ENCODE measurements around the gene ABHD10. TPM values are rescaled to one million over a fixed set of nuclear protein-coding genes. Genes with fewer than 3 reads are reported as not detected.

ABHD10 gene
- 10 to 100 TPM; 45.2 to 50.7 TPM for total RNA-seq

DNA sequence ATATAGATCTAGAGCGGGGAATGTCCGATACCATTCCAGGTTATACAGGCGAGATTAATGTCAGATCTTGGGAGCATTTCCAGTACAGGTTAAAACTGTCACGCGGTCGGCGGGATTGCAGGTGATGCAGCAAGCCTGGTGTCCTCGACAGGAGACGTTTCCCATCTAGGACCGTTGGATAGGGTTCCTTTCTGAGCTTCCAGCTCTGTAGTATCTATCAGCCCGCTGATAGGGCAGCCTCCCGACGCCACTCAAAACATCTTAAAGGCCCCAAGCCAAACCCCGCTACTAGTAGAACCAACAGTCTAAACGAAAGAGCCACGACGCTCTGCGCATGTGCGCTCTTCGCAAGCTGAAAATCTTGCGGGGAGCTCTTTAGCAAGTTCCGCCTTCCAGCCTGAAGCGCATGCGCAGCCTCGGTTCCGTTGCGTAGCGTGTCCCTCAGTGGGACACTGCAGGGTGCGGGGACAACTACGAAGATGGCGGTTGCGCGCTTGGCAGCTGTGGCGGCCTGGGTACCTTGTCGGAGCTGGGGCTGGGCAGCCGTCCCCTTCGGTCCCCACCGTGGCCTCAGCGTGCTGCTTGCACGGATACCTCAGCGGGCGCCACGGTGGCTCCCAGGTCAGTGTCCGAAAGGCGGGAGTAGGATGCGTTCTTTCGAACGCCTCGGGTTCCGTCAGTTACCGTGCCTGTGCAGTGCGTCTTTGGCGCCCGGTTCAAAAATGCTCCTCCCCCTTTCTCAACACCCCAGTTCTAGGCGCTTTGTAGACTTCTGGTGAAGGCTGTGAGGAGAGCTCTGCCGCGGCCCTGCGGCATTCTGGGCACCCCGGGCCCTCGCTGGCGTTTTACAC, at the start of gene ABHD10:
ABHD10 (plus strand) TSS at position 444 of the 851 bp plus-strand sequence; CDS start at position 480, 36 bp downstream.
- Mint-ChIP-seq H3K4me1 (peaks cover 39% of the 10 kb centered on the region), H3K4me3 (peak within 1 kb of the TSS; percentile 92), H3K27ac (peak within 1 kb of the TSS; percentile 94), H3K36me3 (peaks cover 22% of the 10 kb centered on the region), H3K27me3 (no peaks in the 10 kb centered on the region), H3K9me3 (ENCODE audit: low read depth) (no peaks in the 10 kb centered on the region)
- peak; percentile 96 for ATAC-seq
- DNase-seq: peak; percentile 99
- CTCF ChIA-PET: interaction anchor here (0.8 to 5.6 kb wide), 20 partner anchors 9 to 701 kb away, joined by 3 to 40 read pairs (median 4); no protein-coding TSS in a partner anchor

DNA sequence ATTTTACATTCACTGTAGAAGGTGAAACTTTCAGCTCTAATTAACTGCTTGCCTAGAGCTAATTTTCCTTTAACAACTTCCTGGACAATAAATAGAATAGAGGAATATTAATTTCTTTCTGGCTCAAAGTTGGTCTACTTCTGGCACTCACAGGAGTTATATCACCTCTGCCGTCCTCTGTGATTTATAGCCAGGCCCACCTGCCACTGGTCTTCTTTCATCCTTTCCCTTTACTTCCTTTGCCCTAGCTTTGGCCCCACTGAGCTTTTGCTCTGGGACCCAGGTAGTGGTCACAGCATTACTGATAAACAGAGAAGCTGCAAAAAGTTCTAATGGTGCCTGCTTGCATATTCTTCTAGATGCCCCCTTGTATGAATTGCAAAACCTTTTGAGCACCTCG, 49.3 kb upstream of the ABHD10 start:
- no peak for ATAC-seq
- CTCF ChIA-PET: no interaction called here
- H3K4me1 Mint-ChIP-seq: peaks cover under 1% of the 10 kb centered on the region

DNA sequence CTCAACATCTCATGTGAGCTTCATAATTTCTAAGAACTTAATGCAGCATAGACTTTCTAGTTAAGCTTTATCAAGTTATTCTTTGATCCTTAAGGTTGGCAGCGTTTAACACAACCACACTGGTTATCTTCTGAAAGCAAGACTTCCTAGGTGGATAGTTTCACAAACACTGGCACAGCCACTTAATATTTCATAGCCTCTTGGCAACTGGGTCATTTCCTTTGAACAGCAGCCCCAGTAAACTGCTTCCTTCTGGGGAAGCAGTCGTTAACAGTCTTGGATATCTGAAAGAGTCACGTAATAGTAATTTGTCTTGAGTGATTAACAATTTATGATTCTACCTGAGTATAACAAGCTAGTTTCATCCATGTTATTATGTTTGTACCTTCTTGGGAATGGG, 45.9 kb upstream of the ABHD10 start:
- DNase-seq (no peak), ATAC-seq (no peak)
- Mint-ChIP-seq H3K4me3 (no peak overlapping the region), H3K9me3 (ENCODE audit: low read depth) (no peaks in the 10 kb centered on the region), H3K27ac (no peak overlapping the region), H3K27me3 (no peaks in the 10 kb centered on the region), H3K36me3 (no peaks in the 10 kb centered on the region), H3K4me1 (peaks cover 1% of the 10 kb centered on the region)
- CTCF ChIA-PET: interaction anchor here (1.3 kb wide), 1 partner anchor 216 kb away, joined by 3 read pairs; no protein-coding TSS in a partner anchor

More for the DNA sequence above, 49.3 kb upstream of the ABHD10 start:
- H3K27ac Mint-ChIP-seq: no peak overlapping the region
- H3K36me3 Mint-ChIP-seq: no peaks in the 10 kb centered on the region
- no peak for DNase-seq
- H3K4me3 Mint-ChIP-seq: no peak overlapping the region
- H3K27me3 Mint-ChIP-seq: no peaks in the 10 kb centered on the region
- no peaks in the 10 kb centered on the region for H3K9me3 Mint-ChIP-seq (ENCODE audit: low read depth)

DNA sequence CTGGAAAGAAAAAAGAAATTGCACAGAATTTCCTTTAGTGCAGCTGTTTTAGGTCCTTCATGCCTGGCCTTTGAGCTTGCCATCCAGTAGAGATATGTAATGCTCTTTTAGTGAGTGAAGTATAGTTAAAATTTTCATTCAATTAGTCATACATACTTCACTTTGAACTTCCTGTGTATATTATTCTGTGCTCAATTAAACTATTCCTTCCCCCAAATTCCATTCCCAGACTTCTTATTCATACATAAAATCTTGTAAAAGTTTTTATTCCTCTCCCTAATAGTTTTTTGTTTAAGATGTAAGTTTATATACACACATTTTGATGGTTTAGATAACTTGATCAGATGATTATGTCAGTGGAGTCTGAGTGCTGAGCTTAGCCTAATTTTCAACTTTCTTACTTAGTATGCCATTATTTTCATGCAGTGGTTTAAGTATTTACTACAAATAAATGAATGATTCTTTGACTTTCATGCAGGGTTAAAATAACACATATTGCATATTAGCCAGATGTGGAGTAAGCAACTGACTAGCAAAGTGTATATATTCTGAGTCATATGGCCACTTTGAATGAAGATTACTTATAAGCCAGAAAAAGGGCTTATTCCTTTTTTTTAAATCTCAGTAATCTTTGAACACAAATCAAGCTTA, 42.5 kb upstream of the ABHD10 start:
- H3K27me3 Mint-ChIP-seq: no peaks in the 10 kb centered on the region
- H3K27ac Mint-ChIP-seq: no peak overlapping the region
- no peak overlapping the region for H3K4me3 Mint-ChIP-seq
- peaks cover 1% of the 10 kb centered on the region for H3K36me3 Mint-ChIP-seq
- H3K4me1 Mint-ChIP-seq: peaks cover 1% of the 10 kb centered on the region
- H3K9me3 Mint-ChIP-seq (ENCODE audit: low read depth): no peaks in the 10 kb centered on the region
- DNase-seq: no peak
- no peak for ATAC-seq
- CTCF ChIA-PET: no interaction called here

- H3K36me3 Mint-ChIP-seq: peaks cover 1% of the 10 kb centered on the region
- H3K4me1 Mint-ChIP-seq: peaks cover 1% of the 10 kb centered on the region
Measured at GRCh38 chr3:111936967-111937366, 41.9 kb upstream of the ABHD10 start.

GRCh38 chr3:111937871-111938270, 41.0 kb upstream of the ABHD10 start:
- Mint-ChIP-seq H3K4me1 (peaks cover 1% of the 10 kb centered on the region), H3K27me3 (no peaks in the 10 kb centered on the region), H3K36me3 (peaks cover 1% of the 10 kb centered on the region), H3K4me3 (no peak overlapping the region), H3K27ac (no peak overlapping the region), H3K9me3 (ENCODE audit: low read depth) (no peaks in the 10 kb centered on the region)
- ATAC-seq: no peak
- DNase-seq: no peak
- CTCF ChIA-PET: no interaction called here

More at GRCh38 chr3:111936967-111937366, 41.9 kb upstream of the ABHD10 start:
- Mint-ChIP-seq H3K9me3 (ENCODE audit: low read depth) (no peaks in the 10 kb centered on the region), H3K4me3 (no peak overlapping the region), H3K27ac (no peak overlapping the region), H3K27me3 (no peaks in the 10 kb centered on the region)
- CTCF ChIA-PET: no interaction called here
- no peak for ATAC-seq
- no peak for DNase-seq

DNA sequence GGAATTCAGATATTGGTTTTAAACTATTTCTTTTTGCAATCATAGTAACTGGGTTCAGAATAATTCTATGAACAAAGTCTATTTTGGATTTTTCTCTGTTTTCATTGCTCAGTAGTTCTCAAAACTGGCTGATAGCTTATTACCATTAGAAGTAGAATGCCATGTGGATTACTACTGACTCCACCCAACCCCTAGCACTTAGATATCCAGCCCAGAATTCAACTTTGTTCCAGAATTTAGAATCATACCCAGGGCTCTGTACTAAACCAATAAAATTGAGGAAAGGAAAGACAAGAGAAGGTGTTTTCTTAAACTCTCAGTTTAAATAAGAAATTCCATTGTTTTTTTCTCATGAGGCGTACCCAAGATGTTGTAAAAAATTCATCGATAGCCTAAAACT, 39.0 kb upstream of the ABHD10 start:
- no peak for ATAC-seq
- H3K4me1 Mint-ChIP-seq: no peaks in the 10 kb centered on the region

DNA sequence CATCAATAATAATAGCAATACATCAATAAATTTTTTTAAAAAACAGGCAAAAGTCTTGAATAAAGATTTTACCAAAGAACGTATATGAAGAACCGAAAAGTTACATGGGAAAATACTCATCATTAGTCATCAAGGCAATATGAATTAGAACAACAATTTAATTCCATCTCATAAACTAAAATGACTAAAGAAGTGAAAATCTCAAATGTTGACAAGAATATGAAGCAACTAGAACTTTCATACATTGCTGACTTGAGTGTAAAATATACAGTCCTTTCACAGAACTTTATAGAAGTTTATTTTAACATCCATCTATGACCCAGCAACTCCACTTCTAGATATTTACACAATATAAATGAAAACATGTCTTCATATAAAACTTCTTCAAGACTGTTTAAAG, 35.3 kb upstream of the ABHD10 start:
- DNase-seq (no peak), ATAC-seq (no peak)
- Mint-ChIP-seq H3K36me3 (peaks cover 1% of the 10 kb centered on the region), H3K27ac (no peak overlapping the region), H3K4me1 (no peaks in the 10 kb centered on the region), H3K27me3 (no peaks in the 10 kb centered on the region), H3K4me3 (no peak overlapping the region), H3K9me3 (ENCODE audit: low read depth) (no peaks in the 10 kb centered on the region)
- CTCF ChIA-PET: no interaction called here

More for the DNA sequence above, 39.0 kb upstream of the ABHD10 start:
- Mint-ChIP-seq H3K9me3 (ENCODE audit: low read depth) (no peaks in the 10 kb centered on the region), H3K27me3 (no peaks in the 10 kb centered on the region), H3K27ac (no peak overlapping the region), H3K4me3 (no peak overlapping the region), H3K36me3 (peaks cover 1% of the 10 kb centered on the region)
- no peak for DNase-seq
- CTCF ChIA-PET: no interaction called here

- Mint-ChIP-seq H3K27ac (no peak overlapping the region), H3K36me3 (peaks cover 1% of the 10 kb centered on the region), H3K9me3 (ENCODE audit: low read depth) (no peaks in the 10 kb centered on the region), H3K4me1 (no peaks in the 10 kb centered on the region), H3K4me3 (no peak overlapping the region), H3K27me3 (no peaks in the 10 kb centered on the region)
- DNase-seq (no peak), ATAC-seq (no peak)
- CTCF ChIA-PET: no interaction called here
Measured at GRCh38 chr3:111944372-111944771, 34.5 kb upstream of the ABHD10 start.

DNA sequence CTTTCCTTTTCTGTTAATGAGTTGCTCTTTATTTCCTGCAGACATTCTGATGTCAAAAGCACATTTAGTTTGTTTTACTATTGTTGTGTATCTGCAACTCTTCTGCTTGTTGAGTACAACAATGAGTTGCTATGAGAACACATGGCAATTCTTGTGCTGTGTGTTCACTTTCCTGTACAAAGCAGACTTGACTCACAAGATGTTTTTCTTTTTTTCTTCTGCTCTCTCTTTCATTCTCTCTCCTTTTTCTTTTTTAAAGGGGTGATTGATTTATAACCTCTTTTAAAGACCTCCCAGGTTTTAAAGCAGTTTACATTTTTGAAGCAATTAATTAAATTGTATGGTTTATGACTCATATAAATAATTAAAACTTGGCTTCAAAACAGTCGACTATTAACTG, 31.6 kb upstream of the ABHD10 start:
- ATAC-seq (no peak), DNase-seq (no peak)
- CTCF ChIA-PET: no interaction called here
- no peaks in the 10 kb centered on the region for H3K27me3 Mint-ChIP-seq
- no peaks in the 10 kb centered on the region for H3K4me1 Mint-ChIP-seq
- H3K9me3 Mint-ChIP-seq (ENCODE audit: low read depth): no peaks in the 10 kb centered on the region
- no peak overlapping the region for H3K4me3 Mint-ChIP-seq
- no peak overlapping the region for H3K27ac Mint-ChIP-seq
- no peaks in the 10 kb centered on the region for H3K36me3 Mint-ChIP-seq

DNA sequence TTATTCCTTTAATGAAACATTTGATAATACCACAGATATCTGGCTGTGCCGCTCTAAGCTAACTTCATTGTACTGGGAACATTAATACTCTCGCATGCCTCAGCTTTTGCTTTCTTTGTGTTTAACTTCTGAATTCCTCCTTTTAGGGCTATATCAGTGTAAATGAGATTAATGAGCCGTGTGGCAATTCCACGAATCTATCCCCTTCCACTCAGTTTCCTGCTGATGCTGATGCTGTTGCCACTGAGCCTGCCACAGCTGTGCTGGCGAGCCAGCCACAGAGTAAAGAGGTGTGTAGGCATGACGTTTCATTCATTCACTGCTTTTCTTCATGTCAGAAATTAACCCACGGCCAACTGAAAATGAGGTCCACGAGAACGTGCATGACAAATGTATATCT, 30.0 kb upstream of the ABHD10 start:
- H3K27me3 Mint-ChIP-seq: no peaks in the 10 kb centered on the region
- no peak overlapping the region for H3K27ac Mint-ChIP-seq
- H3K9me3 Mint-ChIP-seq (ENCODE audit: low read depth): no peaks in the 10 kb centered on the region
- no peaks in the 10 kb centered on the region for H3K36me3 Mint-ChIP-seq
- DNase-seq (no peak), ATAC-seq (no peak)
- H3K4me1 Mint-ChIP-seq: no peaks in the 10 kb centered on the region
- no peak overlapping the region for H3K4me3 Mint-ChIP-seq
- CTCF ChIA-PET: no interaction called here

GRCh38 chr3:111949712-111950111, 29.1 kb upstream of the ABHD10 start:
- Mint-ChIP-seq H3K36me3 (no peaks in the 10 kb centered on the region), H3K4me3 (no peak overlapping the region), H3K27ac (no peak overlapping the region), H3K27me3 (no peaks in the 10 kb centered on the region), H3K4me1 (no peaks in the 10 kb centered on the region), H3K9me3 (ENCODE audit: low read depth) (no peaks in the 10 kb centered on the region)
- ATAC-seq (no peak), DNase-seq (no peak)
- CTCF ChIA-PET: no interaction called here

- Mint-ChIP-seq H3K4me3 (no peak overlapping the region), H3K27me3 (no peaks in the 10 kb centered on the region), H3K27ac (no peak overlapping the region), H3K9me3 (ENCODE audit: low read depth) (no peaks in the 10 kb centered on the region), H3K36me3 (no peaks in the 10 kb centered on the region), H3K4me1 (no peaks in the 10 kb centered on the region)
- CTCF ChIA-PET: interaction anchor here (0.7 kb wide), 1 partner anchor 17 kb away, joined by 3 read pairs; no protein-coding TSS in a partner anchor
- DNase-seq (no peak), ATAC-seq (no peak)
Measured at GRCh38 chr3:111951032-111951431, 27.8 kb upstream of the ABHD10 start.

GRCh38 chr3:111952086-111952485, 26.7 kb upstream of the ABHD10 start:
- Mint-ChIP-seq H3K27ac (no peak overlapping the region), H3K4me1 (no peaks in the 10 kb centered on the region), H3K9me3 (ENCODE audit: low read depth) (no peaks in the 10 kb centered on the region), H3K27me3 (no peaks in the 10 kb centered on the region), H3K4me3 (no peak overlapping the region), H3K36me3 (no peaks in the 10 kb centered on the region)
- DNase-seq (no peak), ATAC-seq (no peak)
- CTCF ChIA-PET: no interaction called here

All from activated CD8-positive, alpha-beta memory T cell treated with anti-CD3 and anti-CD28 coated beads, Interleukin-2, amount 10 ng/mL, durations not matched to agents 7 days and 5 days (primary cell).